Measurements from ENCODE around the gene CDIP1.

Gene CDIP1

DNA sequence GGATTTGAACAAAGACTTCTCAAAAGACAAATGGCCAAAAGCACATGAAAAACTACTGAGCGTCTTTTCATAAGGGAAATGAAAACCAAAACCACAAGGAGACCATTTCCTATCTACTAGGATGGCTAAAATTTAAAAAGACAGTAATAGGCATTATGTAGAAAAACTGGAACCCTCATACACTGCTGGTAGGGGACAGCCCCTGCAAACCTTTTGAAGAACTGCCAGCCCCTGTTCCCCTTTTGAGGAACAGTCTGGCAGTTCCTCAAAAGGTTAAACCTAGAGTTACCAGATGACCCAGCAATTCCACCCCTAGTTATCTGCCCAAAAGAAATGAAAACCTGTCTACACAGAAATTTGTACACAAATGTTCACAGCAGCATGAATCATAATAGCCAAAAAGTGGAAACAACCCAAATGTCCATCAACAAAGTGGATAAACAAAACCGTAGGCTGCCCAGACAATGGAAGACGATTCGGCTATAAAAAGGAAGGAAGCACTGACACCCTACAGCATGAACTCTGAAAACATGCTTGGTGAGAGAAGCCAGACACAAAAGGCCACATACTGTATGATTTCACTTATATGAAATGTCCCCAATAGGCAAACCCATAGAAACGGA is 22.9 kb downstream of the CDIP1 start:
- in situ Hi-C loops (cut with MboI; ENCODE audit: low sequenced_read_pairs), result no loop called here

DNA sequence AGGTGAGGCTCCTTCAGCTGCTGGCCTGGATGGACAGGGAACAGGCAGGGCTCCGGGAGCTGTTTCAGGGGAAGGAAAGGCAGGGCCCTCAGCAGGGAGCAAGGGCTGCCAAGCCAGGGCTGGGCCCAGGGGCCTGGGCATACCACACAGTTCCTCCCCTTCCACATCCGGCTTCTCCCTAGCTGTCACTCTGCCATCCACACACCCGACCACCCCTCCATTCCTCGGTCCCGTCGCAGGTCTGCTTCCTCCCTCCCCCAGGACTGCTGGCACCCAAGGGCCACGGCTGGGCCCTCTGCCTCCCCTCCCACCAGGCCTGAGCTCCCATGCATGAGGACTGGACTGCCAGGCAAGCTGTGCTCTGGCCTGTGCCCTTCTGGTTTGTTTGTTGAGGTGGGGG is 24.0 kb downstream of the CDIP1 start:
- in situ Hi-C loops (cut with MboI; ENCODE audit: low sequenced_read_pairs), result no loop called here

DNA sequence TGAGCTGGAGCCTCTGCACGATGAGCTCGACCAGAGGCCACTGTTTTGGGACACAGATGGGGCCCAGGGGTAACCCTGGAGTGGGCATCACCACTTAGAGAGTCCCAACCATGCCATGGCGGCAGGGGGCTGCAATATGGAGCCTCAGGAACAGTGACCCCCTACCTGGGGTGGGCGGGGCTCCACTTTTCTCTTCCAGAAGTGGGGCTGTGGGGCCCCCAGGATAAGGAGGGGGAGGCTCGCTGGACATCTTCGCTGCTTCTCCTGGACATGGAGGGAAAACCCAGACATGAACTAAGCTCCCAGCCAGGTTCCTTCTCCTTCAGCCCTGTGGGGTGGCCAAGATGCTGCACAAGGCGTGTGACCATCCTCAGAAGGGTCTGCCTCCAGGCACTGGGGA is 24.7 kb downstream of the CDIP1 start:
- in situ Hi-C loops (cut with MboI; ENCODE audit: low sequenced_read_pairs), result no loop called here

DNA sequence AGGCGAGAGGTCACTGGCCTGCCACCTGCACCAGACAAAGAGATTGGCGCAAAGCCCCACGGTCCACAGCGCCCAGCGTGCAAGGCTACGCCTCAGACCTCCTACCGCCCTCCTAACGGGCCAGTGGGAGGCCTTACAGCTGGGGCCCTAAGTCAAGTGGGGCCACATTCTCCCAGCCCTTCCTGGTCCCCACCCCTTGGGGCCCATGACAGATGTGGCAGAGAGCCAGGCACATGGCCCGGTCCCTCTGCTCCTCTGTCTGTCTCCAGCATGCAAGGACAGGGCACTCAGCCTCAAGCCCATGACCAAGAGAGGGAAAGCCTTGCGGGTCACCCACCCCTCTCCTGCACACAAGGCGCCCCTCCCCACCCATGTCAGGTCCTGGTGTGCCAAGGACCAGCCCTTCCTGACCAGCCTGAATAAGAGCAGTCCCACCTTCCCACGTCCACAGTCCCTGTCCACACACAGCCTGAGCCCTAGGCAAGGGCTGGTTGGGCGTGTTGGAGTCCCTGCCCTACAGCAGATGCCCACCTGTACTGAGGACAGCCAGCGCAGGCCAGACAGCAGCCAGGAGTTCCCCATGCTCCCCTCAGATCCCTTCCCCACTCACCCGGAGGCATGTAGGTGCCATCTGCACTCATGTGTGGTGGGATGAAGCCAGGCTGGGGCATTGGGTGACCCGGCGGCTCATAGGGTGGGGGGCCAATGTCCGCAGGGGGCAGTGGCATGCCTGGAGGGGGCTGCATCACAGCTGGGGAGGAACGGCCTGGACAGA is 25.3 kb downstream of the CDIP1 start:
- in situ Hi-C loops (cut with MboI; ENCODE audit: low sequenced_read_pairs), result no loop called here

DNA sequence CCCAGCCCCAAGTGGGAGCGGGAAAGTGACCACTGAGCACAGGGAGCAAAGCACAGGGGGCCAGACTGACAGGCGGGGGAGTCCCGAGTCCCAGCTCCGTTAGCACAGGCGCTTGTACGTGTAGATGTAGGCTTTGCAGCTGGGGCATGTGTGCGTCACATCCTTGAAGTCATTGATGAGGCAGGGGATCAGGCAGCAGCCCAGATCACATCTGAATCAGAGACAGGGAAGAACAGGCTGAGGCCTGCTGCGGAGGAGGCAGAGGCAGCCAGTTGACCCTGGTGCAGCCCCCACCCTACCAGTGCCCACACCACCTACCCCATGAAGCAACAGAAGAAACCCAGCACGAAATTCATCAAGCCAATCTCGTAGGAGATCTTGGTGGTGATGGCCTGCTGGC is 26.1 kb downstream of the CDIP1 start:
- in situ Hi-C loops (cut with MboI; ENCODE audit: low sequenced_read_pairs), result no loop called here

DNA sequence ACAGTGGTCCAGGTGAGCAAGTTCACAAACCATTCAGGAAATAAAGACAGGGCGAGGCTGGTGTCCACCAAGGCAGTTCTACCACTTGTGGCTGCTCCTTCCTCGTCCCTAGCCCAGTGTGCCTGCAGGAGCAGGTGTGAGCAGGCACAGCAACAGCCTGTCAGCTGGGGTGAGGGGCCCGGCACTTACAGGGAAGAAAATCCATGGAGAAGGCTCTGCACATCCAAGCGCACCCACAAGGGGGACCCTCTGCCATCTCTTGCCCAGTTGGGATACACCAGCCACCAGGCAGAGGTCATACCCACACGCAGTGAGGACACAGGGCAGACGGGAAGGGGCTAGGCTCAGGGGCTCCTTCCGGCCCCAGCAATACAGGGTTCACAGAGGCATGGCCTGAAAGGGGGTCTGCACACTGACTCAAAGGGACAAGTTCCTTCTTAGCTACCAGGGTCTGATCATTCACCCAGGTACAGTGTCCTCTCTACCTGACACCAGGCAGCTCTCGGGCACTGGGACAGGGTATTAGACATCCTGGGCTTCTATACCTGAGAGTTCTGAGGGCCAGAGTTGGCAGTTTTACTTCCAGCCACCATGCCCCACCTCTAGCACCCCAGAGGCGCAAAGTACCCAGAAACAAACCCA is 27.0 kb downstream of the CDIP1 start:
- in situ Hi-C loops (cut with MboI; ENCODE audit: low sequenced_read_pairs), result no loop called here

DNA sequence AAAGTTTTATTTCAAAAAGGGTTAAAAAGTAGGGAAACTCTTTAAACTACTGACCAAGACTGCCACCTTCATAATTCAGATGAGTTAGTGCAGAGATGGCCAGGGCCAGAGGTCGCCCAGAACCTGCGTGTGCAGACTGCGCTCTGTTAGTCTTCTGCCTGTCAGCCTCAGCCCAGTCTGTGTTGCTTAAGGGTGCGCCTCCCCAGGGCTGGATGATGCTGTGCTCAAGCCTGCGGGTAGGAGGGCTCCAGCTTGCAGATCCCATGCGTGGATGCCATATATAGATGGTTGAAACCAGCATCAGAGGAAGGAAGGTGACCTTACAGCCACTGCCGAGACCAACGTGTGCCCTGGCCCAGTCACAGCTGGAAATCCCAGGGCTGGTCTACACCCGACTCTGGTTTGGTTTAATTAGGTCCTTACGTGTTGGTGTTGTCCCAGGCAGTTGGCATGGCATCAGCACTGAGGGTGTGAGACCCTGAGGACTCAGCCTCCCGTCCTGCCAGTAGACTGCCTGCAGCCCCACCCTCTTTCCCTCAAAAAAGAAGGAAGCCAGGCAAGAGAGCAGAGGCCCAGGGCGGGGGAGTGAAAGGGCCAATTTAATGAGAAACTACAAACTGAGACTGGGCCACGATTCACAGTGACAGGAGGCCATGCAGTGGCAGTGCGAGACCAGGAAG is 27.7 kb downstream of the CDIP1 start:
- in situ Hi-C loops (cut with MboI; ENCODE audit: low sequenced_read_pairs), result no loop called here

DNA sequence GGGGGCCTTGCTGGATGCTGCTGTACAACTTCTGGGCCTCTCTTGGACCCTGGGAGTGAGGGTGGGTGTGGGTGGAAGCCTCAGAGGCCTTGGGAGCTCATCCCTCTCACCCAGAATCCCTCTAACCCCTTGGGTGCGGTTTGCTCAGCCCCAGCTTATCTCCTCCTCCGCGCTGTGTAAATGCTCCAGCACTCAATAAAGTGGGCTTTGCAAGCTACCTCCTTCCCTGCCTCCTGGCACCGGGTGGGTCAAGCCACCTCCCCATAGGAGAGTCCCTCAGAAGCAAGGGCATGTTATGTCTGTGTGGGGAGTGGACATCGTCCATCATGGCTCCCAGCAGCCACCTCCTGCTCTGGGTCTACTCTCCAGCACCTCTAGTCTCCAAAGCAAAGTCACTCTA is 28.4 kb downstream of the CDIP1 start:
- in situ Hi-C loops (cut with MboI; ENCODE audit: low sequenced_read_pairs), result no loop called here

DNA sequence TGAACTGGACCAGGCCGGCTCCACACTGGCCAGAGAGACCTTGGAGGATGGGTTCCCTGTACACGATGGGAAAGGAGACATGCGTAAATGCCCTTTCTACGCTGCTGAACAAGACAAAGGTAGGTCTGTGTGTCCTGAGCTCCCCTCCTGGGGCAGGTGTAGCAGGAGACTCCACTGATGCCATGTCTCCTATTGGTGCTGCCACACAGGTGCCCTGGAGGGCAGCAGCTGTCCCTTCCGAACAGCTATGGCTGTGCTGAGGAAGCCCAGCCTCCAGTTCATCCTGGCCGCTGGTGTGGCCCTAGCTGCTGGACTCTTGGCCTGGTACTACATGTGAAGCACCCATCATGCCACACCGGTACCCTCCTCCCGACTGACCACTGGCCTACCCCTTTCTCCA is 29.2 kb downstream of the CDIP1 start:
- in situ Hi-C loops (cut with MboI; ENCODE audit: low sequenced_read_pairs), result no loop called here

DNA sequence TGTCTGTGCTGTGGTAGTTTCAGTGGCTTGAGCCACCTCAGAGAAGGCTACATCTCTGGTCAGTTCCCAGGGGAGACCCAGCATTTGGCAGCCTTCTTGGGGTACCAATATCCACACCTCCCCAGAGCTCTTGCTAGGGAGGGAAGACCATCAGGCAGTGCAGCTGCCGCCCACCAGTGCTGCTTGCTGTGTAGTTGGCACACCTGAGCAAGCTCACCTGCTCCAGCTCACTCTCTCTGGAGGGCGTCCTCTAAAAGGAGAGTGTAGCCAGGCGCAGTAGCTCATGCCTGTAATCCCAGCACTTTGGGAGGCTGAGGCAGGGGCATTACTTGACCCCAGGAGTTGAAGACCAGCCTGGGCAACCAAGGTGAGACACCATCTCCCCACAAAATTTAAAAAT is 29.8 kb downstream of the CDIP1 start:
- in situ Hi-C loops (cut with MboI; ENCODE audit: low sequenced_read_pairs), result no loop called here

DNA sequence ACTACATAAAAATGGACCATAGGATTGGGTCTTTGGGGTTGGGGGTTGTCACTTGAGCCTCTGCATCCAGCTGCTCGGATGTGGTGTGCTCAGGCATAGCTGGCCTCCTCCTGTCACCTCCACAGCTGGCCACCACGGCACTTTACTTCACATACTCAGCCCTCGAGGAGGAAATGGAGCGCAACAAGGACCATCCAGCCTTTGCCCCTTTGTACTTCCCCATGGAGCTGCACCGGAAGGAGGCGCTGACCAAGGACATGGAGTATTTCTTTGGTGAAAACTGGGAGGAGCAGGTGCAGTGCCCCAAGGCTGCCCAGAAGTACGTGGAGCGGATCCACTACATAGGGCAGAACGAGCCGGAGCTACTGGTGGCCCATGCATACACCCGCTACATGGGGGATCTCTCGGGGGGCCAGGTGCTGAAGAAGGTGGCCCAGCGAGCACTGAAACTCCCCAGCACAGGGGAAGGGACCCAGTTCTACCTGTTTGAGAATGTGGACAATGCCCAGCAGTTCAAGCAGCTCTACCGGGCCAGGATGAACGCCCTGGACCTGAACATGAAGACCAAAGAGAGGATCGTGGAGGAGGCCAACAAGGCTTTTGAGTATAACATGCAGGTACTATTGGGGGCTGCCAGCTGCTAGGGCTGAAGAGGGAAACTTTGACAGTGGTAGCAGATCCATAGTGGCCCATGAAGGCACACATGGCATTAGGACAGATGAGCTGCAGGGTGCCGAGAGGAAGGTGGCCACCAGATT is 30.8 kb downstream of the CDIP1 start:
- in situ Hi-C loops (cut with MboI; ENCODE audit: low sequenced_read_pairs), result no loop called here

DNA sequence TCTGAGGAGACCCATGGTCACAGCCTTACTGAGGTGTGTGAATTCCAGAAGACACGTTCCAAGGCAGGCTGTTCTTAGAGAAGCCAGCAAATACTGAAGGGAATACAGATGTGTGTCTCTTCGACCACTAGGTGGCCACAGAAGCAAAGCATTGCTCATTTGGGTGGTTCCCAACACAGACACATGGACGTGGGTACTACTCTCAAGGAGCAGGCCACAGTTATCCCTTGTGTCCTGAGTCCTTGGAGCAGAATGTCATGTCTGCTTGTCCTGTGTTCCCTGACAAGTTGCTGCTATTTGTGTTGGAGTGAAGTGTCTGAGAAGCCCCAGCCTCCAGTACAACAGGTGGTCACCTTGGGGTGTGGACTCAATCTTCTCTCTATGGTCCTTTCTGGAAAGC is 32.1 kb downstream of the CDIP1 start:
- in situ Hi-C loops (cut with MboI; ENCODE audit: low sequenced_read_pairs), result no loop called here

DNA sequence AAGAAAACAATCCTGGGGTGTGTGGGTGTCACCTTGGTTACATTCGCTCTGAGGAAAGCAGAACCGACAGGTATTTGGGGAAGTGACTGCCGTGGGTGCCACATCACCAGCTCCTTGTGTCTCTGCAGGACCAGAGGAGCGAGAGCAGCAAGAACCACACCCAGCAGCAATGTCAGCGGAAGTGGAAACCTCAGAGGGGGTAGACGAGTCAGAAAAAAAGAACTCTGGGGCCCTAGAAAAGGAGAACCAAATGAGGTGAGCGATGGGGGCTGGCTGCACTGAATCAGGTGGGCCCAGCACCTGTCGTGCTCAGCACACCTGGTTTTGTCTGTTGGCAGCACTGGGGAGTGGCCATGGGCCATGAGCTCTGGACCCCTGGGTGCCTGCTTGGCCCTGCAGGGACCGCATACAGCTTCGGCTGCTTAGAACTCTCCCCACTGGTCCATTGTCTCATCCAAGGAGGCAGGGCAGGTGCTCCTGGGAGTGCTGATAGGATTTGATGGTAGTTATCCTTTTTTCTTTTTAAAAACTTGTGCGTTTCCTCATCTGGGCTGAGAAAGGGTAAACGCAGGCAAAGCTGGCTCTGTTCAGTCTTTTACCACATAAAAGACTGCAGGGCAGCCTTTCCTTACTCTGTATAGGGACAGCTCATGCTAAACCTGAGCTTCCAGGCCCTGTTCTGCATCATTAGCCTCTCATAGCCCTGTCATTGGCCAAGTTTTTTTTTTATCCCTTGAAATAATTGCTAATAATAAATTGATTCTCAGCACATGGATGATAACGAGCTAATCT is 33.0 kb downstream of the CDIP1 start:
- in situ Hi-C loops (cut with MboI; ENCODE audit: low sequenced_read_pairs), result no loop called here

DNA sequence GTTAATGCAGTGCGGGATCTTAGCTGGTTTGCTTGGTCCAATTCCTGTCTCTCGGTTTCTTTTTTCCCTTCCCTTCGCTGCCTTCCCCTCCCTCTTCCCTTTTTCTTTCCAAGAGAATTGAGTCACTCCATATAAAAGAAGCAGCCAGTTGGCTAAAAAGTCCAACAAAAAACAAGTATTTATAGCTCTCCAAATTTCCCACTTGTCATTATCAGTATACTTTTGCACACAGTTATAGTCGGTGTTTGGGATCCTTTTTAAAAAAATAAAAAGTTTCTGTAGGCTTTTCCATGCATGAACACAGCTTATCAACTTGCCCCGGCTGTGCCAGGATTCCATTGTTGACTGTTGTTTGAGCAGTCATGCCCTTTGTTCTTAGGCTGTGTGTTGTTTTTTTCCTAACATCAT is 37.5 kb downstream of the CDIP1 start:
- in situ Hi-C loops (cut with MboI; ENCODE audit: low sequenced_read_pairs), result no loop called here

DNA sequence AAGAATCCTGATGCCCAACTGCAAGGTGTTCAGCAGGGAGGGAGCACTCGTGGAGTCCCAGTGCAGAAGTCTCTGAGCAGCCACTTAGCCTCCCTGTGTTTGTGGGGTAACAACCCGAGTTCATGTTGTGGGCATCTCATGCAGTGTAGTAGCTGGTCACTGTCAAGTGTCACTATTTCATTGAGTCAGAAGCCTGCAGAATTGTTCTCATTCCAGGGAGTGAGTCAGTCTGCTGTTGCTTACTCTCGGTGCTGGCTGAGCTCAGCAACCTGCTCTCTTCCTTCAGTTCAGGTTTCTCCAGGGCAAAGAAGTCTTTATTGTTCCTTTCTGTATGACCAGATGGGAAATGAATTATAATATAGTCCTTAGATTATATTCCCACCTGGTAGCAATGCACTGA is 38.3 kb downstream of the CDIP1 start:
- in situ Hi-C loops (cut with MboI; ENCODE audit: low sequenced_read_pairs), result no loop called here

DNA sequence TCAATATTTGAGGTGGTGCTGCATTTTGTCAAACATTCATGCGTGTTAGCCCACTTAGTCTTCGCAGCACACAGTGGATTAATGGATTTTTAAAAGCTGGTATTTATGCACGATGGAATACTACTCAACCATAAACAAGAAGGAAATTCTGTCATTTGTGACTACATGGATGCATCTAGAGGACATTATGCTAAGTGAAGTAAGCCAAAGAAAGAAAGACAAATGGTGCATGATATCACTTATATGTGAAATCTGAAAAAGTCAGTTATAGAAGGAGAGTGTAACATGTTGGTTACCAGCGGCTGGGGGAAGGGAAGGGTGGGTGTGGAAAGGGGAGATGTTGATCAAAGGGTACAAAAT is 39.4 kb downstream of the CDIP1 start:
- in situ Hi-C loops (cut with MboI; ENCODE audit: low sequenced_read_pairs), result no loop called here

DNA sequence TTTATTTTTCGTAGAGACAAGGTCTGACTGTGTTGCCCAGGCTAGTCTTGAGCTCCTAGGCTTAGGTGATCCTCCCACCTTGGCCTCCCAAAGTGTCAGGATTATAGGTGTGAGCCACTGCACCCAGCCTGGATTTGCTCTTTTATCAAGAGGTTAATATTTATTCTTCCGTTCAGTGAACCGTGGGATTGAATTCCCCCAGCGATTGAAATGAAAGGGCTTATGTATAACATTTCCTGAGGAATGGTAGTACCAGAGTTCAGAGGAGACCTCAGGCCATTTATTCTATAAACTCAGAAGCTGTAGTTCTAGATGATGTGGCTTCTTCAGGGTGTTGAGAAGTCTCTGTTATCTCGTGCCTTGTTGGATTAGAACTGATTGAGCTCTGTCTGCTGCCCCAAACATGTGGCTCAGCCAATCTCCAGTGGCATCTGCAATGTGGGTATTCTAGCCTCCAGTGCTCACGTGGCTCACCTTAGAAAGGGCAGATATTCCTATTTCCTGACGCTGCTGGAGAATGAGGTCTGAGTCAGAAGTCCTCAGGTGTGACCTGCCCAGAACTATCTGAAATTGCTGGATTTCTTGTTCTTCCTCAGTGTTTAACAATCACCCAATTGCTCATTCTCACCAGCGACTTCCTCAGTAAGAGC is 39.9 kb downstream of the CDIP1 start:
- in situ Hi-C loops (cut with MboI; ENCODE audit: low sequenced_read_pairs), result no loop called here

DNA sequence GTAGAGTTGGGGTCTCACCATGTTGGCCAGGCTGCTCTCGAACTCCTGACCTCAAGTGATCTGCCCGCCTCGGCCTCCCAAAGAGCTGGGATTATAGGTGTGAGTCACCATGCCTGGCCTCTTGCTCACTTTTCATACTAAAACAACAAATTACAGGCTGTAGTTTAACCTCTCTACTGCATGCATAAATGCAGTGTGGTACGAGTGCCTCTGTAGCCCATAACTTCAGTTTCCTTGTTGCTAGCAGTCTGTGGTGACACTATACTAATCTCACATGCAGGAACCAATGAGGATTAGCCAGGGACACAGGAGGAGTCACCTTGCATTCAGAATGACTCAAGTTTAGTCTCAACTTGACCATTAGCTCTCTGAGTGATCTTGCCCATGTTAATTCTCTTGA is 42.3 kb downstream of the CDIP1 start:
- in situ Hi-C loops (cut with MboI; ENCODE audit: low sequenced_read_pairs), result no loop called here

DNA sequence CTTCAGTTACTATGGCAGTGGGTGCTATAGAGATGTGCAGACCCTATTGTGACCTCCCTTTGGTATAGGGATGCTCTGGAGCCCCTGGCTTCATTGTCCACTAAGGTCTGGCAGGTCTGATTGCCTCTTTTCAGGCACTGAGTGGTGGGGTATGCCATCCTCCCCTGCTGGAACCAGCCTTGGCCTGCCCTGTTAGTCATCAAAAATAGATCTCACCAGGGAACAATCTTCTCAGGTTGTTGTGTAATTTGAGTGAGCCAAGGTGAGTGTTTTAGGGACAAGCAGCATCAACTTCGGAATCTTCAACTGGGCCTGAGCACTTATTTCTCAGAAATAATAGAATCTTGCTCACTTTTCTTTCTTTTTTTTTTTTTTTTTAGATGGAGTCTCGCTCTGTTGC is 42.8 kb downstream of the CDIP1 start:
- in situ Hi-C loops (cut with MboI; ENCODE audit: low sequenced_read_pairs), result no loop called here

All from hTERT RPE-1 (cell line).